IPS-11a (cell line): ENCODE results near the gene PEX12.
"Not testable (repeated sequence)": the region's sequence is repeated elsewhere in the genome, so short reads cannot be mapped to it uniquely, and the experiment has no call there.

Experiments
- H3K4me3 ChIP-seq: one replicate; pipeline ENCODE4 v1.5.1; 2013; ENCODE audit warnings: low read depth, low read length, control low read depth

PEX12 gene

GRCh38 chr17:35578929-35579432 lies 610 bp upstream of the PEX12 start:
- peak overlapping the region; percentile 73 for H3K4me3 ChIP-seq

GRCh38 chr17:35577830-35578196 lies 558 bp downstream of the PEX12 start:
- H3K4me3 ChIP-seq = peak overlapping the region; percentile 73

- H3K4me3 ChIP-seq = no peak overlapping the region
Observed at GRCh38 chr17:35575759-35576158, 2.6 kb downstream of the PEX12 start.

- no peak overlapping the region for H3K4me3 ChIP-seq
Observed at GRCh38 chr17:35569405-35569804, 9.0 kb downstream of the PEX12 start.

- H3K4me3 ChIP-seq = peak overlapping the region; percentile 82
Observed at GRCh38 chr17:35568561-35568960, 9.8 kb downstream of the PEX12 start.

GRCh38 chr17:35566968-35567367 lies 11.4 kb downstream of the PEX12 start:
- H3K4me3 ChIP-seq = no peak overlapping the region

- H3K4me3 ChIP-seq = not testable (repeated sequence)
Observed at GRCh38 chr17:35563181-35563580, 15.2 kb downstream of the PEX12 start.

GRCh38 chr17:35560703-35561102 lies 17.7 kb downstream of the PEX12 start, which contains the start of gene SLFN14:
SLFN14 (minus strand) TSS chr17:35560819; CDS start chr17:35558062, 2,757 bp downstream.
- no peak within 1 kb of the TSS for H3K4me3 ChIP-seq

GRCh38 chr17:35559495-35560210 lies 18.7 kb downstream of the PEX12 start:
- no peak overlapping the region for H3K4me3 ChIP-seq

GRCh38 chr17:35557353-35557752 lies 21.0 kb downstream of the PEX12 start:
- H3K4me3 ChIP-seq = no peak overlapping the region

- H3K4me3 ChIP-seq = no peak overlapping the region
Observed at GRCh38 chr17:35555691-35556090, 22.7 kb downstream of the PEX12 start.

GRCh38 chr17:35554668-35555067 lies 23.7 kb downstream of the PEX12 start:
- no peak overlapping the region for H3K4me3 ChIP-seq

- no peak overlapping the region for H3K4me3 ChIP-seq
Observed at GRCh38 chr17:35553310-35553709, 25.1 kb downstream of the PEX12 start.

GRCh38 chr17:35548978-35549377 lies 29.4 kb downstream of the PEX12 start:
- H3K4me3 ChIP-seq = no peak overlapping the region

- no peak overlapping the region for H3K4me3 ChIP-seq
Observed at GRCh38 chr17:35548208-35548810, 30.1 kb downstream of the PEX12 start.

GRCh38 chr17:35546487-35546886 lies 31.9 kb downstream of the PEX12 start:
- H3K4me3 ChIP-seq = no peak overlapping the region

- H3K4me3 ChIP-seq = no peak overlapping the region
Observed at GRCh38 chr17:35545150-35545549, 33.2 kb downstream of the PEX12 start.

- H3K4me3 ChIP-seq = no peak overlapping the region
Observed at GRCh38 chr17:35543856-35544255, 34.5 kb downstream of the PEX12 start.

- no peak overlapping the region for H3K4me3 ChIP-seq
Observed at GRCh38 chr17:35542990-35543389, 35.4 kb downstream of the PEX12 start.

- H3K4me3 ChIP-seq = no peak overlapping the region
Observed at GRCh38 chr17:35541434-35541833, 36.9 kb downstream of the PEX12 start.

- H3K4me3 ChIP-seq = no peak overlapping the region
Observed at GRCh38 chr17:35540589-35541404, 37.6 kb downstream of the PEX12 start.

GRCh38 chr17:35539659-35540026 lies 38.7 kb downstream of the PEX12 start:
- no peak overlapping the region for H3K4me3 ChIP-seq
